Measurements from ENCODE around the gene SMOC1. TPM values are rescaled to one million over a fixed set of nuclear protein-coding genes. Genes with fewer than 3 reads are reported as not detected.

The SMOC1 gene
- total RNA-seq, 1 experiment from 2014 or later, result not detected

DNA sequence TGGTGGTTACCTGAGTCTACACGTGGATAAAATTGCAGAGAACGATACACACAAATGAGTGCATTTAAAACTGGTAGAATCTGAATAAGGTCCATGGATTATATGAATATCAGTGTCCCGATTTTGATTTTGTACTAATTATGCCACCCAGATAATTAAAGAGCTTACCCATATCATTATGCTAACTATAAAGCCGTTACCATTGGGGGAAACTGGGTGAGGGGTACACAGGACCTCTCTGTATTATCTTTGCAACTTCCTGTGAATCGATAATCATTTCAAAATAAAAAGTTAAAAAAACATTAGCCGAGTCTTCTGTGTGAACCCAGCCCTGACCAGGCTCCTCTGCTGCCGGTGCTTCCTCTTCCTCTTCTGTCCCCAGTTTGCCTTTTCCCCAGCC, 107.1 kb downstream of the SMOC1 start:
- no peak for TF ChIP-seq EZH2 (IDR thresholded peaks at IDR 0.05; ENCODE audit: low read depth)
- TF ChIP-seq, protein P1, sequence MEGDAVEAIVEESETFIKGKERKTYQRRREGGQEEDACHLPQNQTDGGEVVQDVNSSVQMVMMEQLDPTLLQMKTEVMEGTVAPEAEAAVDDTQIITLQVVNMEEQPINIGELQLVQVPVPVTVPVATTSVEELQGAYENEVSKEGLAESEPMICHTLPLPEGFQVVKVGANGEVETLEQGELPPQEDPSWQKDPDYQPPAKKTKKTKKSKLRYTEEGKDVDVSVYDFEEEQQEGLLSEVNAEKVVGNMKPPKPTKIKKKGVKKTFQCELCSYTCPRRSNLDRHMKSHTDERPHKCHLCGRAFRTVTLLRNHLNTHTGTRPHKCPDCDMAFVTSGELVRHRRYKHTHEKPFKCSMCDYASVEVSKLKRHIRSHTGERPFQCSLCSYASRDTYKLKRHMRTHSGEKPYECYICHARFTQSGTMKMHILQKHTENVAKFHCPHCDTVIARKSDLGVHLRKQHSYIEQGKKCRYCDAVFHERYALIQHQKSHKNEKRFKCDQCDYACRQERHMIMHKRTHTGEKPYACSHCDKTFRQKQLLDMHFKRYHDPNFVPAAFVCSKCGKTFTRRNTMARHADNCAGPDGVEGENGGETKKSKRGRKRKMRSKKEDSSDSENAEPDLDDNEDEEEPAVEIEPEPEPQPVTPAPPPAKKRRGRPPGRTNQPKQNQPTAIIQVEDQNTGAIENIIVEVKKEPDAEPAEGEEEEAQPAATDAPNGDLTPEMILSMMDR (conservative IDR thresholded peaks at IDR 0.05), result no peak
- Histone ChIP-seq H3K9me3 (ENCODE audit: insufficient read depth, low read depth) (no peaks in the 10 kb centered on the region), H2AFZ (no peak overlapping the region), H3K27me3 (ENCODE audit: insufficient read depth, low read depth) (no peaks in the 10 kb centered on the region), H3K79me2 (ENCODE audit: low read depth) (no peaks in the 10 kb centered on the region), H3K9me2 (ENCODE audit: insufficient read depth) (no peaks in the 10 kb centered on the region), H3K4me3 (no peak overlapping the region), H3K27ac (no peak overlapping the region), H3K4me2 (no peak overlapping the region), H4K20me1 (ENCODE audit: insufficient read depth) (no peaks in the 10 kb centered on the region), H3K4me1 (replicated peaks; ENCODE audit: insufficient read depth) (peaks cover 17% of the 10 kb centered on the region), H3K36me3 (ENCODE audit: low read depth) (no peaks in the 10 kb centered on the region), H3F3A (ENCODE audit: insufficient read depth, low read depth) (no peaks in the 10 kb centered on the region)
- intact Hi-C loops (cut with micrococcal nuclease; ENCODE audit: unreplicated experiment), result no loop called here
- no TSS peak for BruUV-seq (replicated peaks)
- CTCF ChIA-PET, result no interaction called here
- DNase-seq, result no peak
- POLR2A ChIA-PET (ENCODE audit: unreplicated experiment), result interaction anchor here (0.6 kb wide), 1 partner anchor 491 kb away, joined by 9 read pairs; no protein-coding TSS in a partner anchor

DNA sequence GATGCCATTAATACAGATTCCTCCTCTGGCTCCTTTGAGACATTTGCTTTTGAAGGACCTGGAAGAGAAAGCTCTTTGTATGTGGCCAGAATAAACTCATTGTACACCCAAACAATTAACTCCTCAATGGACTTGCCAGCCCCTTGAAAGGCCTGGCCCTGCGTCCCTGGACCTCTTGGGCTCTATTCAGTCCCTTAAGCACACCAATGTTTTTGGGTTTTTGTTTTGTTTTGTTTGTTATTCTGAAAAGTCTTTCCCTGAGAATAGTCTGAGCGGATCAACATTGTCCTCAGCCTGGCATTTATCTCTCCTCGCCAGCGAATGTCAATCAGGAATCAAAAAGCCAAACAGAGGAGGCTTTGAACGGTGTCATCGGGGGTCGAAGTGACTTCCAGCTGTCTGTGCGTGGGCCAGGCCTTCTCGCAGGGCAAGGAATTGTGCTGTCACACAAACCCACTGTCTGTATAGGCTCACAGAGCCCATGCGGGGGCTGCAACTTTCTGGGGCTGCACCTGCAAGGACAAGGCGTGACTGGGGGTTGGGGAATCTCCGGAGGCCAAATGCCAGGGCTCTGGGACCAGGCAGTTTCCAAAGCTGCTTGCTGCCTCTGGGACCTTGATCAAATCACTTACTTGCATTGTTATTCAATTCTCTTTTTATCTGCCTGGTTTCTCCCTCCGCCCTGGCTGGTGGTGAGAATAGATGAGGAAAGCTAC, 108.3 kb downstream of the SMOC1 start:
- no peaks in the 10 kb centered on the region for H3K36me3 ChIP-seq (ENCODE audit: low read depth)
- intact Hi-C loops (cut with micrococcal nuclease; ENCODE audit: unreplicated experiment), result no loop called here
- POLR2A ChIA-PET (ENCODE audit: unreplicated experiment), result no interaction called here
- H3K9me2 ChIP-seq (ENCODE audit: insufficient read depth), result no peaks in the 10 kb centered on the region
- no peak for DNase-seq
- H2AFZ ChIP-seq, result no peak overlapping the region
- no peaks in the 10 kb centered on the region for H3K27me3 ChIP-seq (ENCODE audit: insufficient read depth, low read depth)
- no peaks in the 10 kb centered on the region for H3K9me3 ChIP-seq (ENCODE audit: insufficient read depth, low read depth)
- BruUV-seq (replicated peaks), result no TSS peak
- no peaks in the 10 kb centered on the region for H3K79me2 ChIP-seq (ENCODE audit: low read depth)
- H3K4me1 ChIP-seq (replicated peaks; ENCODE audit: insufficient read depth), result peaks cover 5% of the 10 kb centered on the region
- H3K4me2 ChIP-seq, result no peak overlapping the region
- TF ChIP-seq, protein P1 (conservative IDR thresholded peaks at IDR 0.05), result no peak
- TF ChIP-seq EZH2 (IDR thresholded peaks at IDR 0.05; ENCODE audit: low read depth), result no peak
- no peak overlapping the region for H3K4me3 ChIP-seq
- no peaks in the 10 kb centered on the region for H4K20me1 ChIP-seq (ENCODE audit: insufficient read depth)
- H3K27ac ChIP-seq, result no peak overlapping the region
- no peaks in the 10 kb centered on the region for H3F3A ChIP-seq (ENCODE audit: insufficient read depth, low read depth)
- CTCF ChIA-PET, result no interaction called here

DNA sequence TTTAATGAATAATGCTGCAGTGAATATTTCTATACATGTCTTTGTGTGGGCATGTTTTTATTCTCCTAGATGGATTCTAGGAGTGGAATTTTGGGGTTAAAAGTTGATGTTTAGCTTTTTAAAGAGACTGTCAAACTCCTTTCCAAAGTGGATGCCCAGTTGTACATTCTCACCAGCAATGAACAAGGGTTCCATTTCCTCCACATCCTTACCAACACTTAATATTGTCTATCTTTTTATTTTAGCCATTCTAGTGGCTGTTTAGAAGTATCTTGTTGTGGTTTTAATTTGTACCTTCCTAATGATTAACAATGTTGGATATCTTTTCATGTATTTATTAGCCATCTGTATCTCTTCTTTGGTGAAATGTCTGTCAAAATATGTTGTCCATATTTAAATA, 109.8 kb downstream of the SMOC1 start:
- DNase-seq, result no peak
- no peak overlapping the region for H3K4me2 ChIP-seq
- TF ChIP-seq, protein P1 (conservative IDR thresholded peaks at IDR 0.05), result no peak
- TF ChIP-seq EZH2 (IDR thresholded peaks at IDR 0.05; ENCODE audit: low read depth), result no peak
- H2AFZ ChIP-seq, result no peak overlapping the region
- H3K36me3 ChIP-seq (ENCODE audit: low read depth), result no peaks in the 10 kb centered on the region
- no peaks in the 10 kb centered on the region for H4K20me1 ChIP-seq (ENCODE audit: insufficient read depth)
- CTCF ChIA-PET, result no interaction called here
- no peaks in the 10 kb centered on the region for H3K9me2 ChIP-seq (ENCODE audit: insufficient read depth)
- intact Hi-C loops (cut with micrococcal nuclease; ENCODE audit: unreplicated experiment), result no loop called here
- no peak overlapping the region for H3K27ac ChIP-seq
- peaks cover 4% of the 10 kb centered on the region; the same call in 1 of the 2 replicates for H3K4me1 ChIP-seq (replicated peaks; ENCODE audit: insufficient read depth)
- POLR2A ChIA-PET (ENCODE audit: unreplicated experiment), result no interaction called here
- no peaks in the 10 kb centered on the region for H3F3A ChIP-seq (ENCODE audit: insufficient read depth, low read depth)
- no peaks in the 10 kb centered on the region for H3K27me3 ChIP-seq (ENCODE audit: insufficient read depth, low read depth)
- no TSS peak for BruUV-seq (replicated peaks)
- H3K9me3 ChIP-seq (ENCODE audit: insufficient read depth, low read depth), result no peaks in the 10 kb centered on the region
- H3K4me3 ChIP-seq, result no peak overlapping the region
- no peaks in the 10 kb centered on the region for H3K79me2 ChIP-seq (ENCODE audit: low read depth)
